Right renal cortex interstitium (tissue), 3 donors: ENCODE results near the gene ACAP1. TPM values are rescaled to one million over a fixed set of nuclear protein-coding genes. Genes with fewer than 3 reads are reported as not detected.
"Not testable (repeated sequence)": the region's sequence is repeated elsewhere in the genome, so short reads cannot be mapped to it uniquely, and the experiment has no call there.

ENCODE experiments used
- DNase-seq, 3 donors: peaks; one replicate each; pipeline ENCODE4 v3.0.0-alpha.2; 2013; ENCODE audit warnings: low read depth in 3 of 3, low spot score in 2 of 3
- polyA plus RNA-seq, 3 donors: library from polyadenylated mRNA; unstranded; fragments of 120-200 nt; gene quantifications; one replicate each; pipeline ENCODE4 v1.2.1, GENCODE V29; 2013; ENCODE audit not compliant: insufficient read length in 3 of 3

ACAP1 gene
- polyA plus RNA-seq, 3 donors, result 4.6 to 6.0 (median 5.7) TPM

DNA sequence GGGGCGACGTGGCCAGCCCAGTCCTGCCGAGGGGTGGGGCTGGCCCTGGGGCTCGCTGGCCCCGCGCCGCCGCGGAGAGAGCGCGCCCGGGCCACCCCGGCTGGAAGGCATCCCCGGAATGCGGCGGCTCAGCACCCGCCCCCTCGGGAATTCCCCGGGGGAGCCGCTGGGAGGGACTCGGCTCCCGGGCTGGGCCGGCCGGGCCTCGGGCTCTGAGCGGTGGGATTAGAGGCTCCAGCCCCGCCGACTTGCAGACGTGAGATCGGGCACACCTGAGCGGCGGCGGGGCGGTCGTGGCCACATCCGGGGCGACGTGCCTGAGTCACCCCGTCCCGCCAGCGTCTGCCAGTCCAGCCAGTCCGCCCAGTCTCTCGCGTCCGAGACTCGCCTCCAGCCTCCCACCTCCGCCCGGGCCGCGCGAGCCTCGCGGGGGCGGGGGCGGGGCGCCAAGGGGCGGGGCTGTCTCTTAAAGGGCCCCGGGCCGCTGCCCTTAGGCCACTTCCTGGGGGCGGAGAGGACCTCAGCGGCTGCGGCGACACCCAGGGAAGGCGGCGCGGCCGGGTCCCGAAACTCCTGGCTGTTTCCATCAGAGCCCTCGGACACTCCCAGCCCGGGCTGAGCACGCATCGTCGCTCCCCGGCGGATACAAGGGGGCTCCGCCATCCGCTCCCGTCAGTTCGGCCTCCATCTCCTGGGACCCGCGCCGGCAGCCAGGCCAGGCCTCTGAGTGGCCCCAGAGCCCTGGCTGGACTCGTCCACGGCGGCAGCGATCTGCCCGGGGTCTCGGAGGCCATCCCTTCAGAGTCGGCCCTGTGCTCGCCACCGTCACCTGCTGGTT lies 15.6 kb downstream of the ACAP1 start, which contains the start of gene KCTD11:
KCTD11 (plus strand) TSS at position 498 of the 838 bp plus-strand sequence.
- DNase-seq, result peak in 1 of 3 donors; percentile 69

DNA sequence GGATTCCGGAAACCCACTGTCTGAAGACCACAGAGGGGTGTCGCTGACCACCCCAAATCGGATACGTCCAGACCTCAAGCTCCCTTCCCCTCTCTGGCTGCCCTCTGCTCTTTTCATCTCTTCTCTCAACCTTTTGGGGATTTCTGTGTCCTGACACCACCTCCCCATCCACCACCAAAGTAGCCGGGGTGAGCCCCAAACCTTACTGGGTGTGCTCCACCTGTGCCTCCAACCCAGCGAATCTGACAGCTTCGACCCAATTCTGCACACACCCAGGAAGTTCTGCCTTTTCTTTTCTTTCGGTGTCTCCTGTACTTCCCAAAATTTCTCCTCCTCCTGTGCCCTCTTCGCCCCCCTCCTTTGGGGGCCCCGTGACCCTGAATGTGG lies 16.2 kb downstream of the ACAP1 start:
- DNase-seq, result no peak

DNA sequence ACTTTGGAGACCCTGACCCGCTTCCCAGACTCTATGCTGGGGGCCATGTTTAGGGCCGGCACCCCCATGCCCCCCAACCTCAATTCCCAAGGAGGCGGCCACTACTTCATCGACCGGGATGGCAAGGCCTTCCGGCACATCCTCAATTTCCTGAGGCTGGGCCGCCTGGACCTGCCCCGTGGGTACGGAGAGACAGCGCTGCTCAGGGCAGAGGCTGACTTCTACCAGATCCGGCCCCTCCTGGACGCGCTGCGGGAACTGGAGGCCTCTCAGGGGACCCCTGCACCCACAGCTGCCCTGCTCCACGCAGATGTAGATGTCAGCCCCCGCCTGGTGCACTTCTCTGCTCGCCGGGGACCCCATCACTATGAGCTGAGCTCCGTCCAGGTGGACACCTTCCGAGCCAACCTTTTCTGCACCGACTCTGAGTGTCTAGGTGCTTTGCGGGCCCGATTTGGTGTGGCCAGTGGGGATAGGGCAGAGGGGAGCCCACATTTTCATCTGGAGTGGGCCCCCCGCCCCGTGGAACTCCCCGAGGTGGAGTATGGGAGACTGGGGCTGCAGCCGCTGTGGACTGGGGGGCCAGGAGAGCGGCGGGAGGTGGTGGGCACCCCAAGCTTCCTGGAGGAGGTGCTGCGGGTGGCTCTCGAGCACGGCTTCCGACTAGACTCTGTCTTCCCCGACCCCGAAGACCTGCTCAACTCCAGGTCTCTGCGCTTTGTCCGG lies 16.7 kb downstream of the ACAP1 start:
- no peak for DNase-seq

DNA sequence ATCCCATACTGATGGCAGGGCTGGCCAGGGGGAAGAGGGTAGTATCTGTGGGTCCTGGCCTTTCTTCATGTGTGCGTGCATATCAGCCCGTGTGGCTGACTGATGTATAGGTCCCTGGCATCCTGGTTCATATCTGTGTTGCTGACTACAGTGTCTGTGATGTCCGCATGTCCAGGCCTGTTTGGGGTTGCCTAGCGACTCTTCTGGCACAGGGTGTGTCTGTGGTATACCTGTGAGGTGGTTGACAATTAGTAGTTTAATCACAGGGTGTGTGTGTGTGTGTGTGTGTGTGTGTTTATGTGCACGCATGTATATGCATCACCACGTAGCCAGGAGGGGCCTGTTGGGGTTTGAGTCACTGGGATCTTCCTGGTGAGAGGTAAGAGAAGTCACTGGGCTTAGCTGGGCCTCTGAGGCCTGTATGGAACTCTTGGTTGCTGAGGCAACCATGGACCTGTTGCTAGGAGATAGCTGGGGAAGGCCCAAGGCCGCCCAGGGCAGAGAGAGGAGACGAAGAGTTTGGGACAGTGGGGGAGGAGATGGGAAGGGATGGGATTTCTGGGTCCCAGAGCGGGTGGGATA lies 18.0 kb downstream of the ACAP1 start:
- no peak for DNase-seq

DNA sequence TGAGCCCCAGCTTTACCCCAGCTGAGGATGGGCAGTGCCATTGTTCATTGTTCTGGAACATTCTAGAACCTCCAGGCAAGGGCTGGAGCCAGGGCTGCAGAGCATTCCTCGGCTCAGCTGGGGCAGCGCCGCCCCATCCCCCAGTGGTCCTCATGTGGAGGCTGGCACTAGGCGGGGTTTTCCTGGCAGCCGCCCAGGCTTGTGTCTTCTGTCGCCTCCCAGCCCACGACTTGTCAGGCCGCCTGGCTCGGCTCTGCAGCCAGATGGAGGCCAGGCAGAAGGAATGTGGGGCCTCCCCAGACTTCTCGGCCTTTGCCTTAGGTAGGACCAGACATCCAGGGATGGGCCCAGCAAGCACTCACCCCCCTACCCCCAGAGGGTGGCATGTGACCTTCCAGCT lies 18.7 kb downstream of the ACAP1 start, which contains the start of gene TMEM95:
TMEM95 (plus strand) TSS at position 104 of the 400 bp plus-strand sequence; CDS start at position 153, 49 bp downstream.
- no peak for DNase-seq

DNA sequence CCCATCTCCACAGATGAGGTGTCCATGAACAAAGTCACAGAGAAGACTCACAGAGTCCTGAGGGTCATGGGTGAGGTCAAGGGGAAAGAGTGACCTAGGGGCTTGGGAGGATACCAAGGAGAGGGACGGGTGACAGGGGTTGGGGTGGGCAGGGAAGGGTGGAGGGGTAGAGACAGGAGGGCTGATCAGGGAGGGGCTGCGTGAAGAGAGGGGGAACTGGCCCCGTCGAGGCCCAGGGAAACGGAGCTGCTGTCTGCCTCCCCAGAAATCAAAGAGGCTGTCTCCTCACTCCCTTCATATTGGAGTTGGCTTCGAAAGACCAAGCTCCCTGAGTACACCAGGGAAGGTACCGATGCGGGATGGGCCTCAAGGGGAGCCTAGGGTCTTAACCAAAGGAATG lies 19.2 kb downstream of the ACAP1 start:
- DNase-seq, result no peak

DNA sequence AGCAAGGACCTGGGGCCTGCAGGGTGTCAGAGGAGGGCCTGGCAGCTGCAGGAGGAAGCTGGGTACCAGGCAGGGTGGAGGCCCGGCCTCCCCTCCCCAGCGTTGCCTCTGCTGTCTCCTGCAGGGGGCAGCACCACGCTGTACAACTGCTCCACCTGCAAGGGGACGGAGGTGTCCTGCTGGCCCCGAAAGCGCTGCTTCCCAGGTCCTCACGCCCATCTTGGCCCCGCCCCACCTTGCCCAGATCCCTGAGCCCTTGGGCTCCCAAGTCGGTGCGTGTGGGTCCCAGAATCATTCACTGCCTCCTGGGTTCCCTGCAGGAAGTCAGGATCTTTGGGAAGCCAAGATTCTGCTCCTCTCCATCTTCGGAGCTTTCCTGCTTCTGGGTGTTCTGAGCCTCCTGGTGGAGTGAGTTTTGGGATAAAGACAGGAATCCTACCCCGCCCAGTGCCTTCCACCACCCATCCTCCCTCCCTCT lies 19.8 kb downstream of the ACAP1 start:
- peak in 1 of 3 donors; percentile 38 for DNase-seq

DNA sequence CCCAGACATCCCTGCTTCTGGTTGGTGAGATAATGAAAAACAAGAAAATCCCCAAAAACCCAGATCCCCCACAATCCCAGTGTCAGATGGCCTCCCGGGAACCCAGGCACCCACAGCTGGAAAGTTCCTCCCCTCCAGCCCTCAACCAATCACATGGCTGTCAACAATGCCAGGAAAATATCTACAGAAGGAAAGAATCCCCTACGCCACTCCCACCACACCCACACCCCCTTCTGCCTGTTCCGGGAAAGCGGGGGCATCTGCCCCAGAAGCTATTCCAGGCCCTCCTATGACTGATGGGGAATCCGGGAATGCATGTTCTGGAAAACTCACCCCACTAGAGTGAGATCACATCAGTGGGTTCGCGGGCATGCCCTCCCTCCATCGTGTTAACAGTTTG lies 20.4 kb downstream of the ACAP1 start:
- DNase-seq, result no peak

DNA sequence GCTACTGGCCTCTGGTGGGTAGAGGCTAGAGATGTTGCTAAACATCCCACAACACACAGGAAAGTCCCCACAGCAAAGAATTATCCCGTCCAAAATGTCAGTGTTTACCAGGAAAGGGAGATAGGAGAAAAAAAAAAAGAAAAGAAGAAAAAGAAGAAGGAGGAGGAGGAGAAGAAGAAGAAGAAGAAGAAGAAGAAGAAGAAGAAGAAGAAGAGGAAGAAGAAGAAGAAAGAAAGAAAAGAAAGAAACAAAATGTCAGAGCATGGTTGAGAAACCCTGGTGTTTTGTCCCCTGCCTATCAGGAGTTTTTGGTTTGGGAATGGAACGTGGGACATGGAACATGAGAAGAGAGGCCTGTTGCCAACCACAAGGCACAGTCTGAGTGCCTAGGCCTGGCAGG lies 21.1 kb downstream of the ACAP1 start:
- no peak for DNase-seq

DNA sequence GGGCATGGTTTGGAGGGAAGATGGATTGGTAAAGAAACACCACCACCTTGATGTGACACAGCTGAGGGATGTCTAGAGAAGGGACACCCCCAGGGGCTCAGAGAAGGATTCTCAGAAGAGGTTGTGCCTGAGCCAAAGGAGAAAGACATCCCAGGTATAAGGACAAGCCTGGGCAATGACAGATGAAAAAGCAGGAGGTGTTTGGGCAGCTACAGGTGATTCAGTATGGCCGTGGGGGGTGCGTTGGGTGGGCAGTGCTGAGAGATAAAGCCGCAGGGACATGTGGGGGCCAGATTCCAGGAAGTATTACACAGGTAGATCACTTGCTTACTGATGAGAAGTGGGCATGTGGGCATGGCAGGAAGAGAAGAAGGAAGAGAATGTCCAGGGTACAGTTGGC lies 25.6 kb downstream of the ACAP1 start:
- DNase-seq, result no peak

DNA sequence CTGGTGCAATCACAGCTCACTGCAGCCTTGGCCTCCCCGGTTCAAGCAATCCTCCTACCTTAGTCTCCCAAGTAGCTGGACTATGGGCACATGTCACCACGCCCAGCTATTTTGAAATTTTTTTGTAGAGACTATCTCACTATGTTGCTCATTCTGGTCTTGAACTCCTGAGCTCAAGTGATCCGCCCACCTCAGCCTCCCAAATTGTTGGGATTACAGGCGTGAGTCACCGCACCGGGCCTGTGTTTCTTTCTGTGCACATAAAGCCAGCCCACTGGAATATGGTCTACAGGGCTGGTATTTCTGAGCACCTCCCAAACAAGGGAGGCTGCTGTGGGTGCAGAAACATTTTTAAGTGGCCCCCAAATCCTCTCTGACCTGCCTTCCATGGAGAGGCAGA lies 27.0 kb downstream of the ACAP1 start:
- no peak for DNase-seq

DNA sequence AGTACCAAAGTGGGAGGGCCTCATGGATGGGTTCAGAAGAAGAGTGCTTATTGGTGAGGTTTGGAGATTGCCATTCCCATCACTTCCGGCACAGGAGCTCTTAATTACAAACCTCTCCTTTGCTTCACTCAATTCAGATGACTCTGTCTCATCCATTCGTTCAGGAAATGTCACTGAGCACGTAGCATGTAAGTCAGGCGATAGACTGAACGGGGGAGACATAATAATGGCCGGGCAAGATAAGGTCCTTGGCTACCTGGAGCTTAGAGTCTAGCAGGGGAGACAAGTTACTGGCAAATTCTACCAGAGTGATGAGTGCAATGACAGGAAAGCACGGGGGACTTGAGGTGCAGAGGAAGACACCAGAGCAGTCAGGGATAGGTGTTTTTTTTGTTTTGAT lies 29.6 kb downstream of the ACAP1 start:
- DNase-seq, result not testable (repeated sequence)

DNA sequence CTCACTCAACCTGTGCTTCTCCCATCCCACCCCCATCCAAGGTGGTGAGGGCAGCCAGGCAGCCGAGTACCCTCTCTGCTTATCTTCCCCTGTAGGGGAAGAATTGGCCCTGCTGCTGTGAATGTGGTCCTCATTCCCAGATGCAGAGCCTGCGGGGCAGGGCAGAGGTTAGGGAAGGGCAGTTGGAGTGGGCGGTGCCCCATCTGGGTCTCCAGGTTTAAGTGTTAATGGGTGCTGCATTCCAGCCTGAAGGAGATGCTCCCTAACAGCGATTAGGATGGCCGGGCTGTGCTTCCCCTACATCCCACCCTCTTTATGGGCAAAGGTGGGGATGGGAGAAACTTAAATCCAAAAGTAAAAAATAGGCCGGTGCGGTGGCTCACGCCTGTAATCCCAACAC lies 30.8 kb downstream of the ACAP1 start:
- DNase-seq, result no peak

DNA sequence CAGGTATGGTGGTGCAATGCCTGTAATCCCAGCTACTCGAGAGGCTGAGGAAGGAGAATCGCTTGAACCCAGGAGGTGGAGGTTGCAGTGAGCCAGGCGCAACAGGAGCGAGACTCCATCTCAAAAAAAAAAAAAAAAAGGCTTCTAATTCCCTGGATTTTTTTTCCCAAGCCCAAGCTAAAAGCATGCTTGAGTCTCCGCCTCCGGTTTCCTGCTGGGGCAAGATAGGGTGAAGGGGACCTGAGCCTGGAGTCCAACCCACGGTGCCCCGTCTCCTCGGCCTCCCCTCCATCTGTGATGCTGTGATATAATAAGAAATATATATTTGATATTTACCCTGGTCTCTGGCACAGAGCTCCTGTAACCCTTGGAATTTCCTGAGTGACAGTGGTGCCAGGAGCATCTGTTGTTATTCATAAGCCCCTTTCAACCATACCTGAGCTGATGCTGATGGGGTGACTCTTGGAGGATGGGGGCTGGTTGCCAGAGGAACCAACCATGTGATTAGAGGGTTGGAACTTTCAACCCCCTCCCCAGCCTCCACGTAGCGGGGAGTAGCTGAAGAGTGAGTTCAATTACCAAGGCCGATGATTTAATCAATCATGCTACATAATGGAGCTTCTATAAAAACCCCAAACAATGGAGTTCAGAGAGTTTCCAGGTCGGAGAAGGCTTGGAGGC lies 31.7 kb downstream of the ACAP1 start:
- no peak for DNase-seq

DNA sequence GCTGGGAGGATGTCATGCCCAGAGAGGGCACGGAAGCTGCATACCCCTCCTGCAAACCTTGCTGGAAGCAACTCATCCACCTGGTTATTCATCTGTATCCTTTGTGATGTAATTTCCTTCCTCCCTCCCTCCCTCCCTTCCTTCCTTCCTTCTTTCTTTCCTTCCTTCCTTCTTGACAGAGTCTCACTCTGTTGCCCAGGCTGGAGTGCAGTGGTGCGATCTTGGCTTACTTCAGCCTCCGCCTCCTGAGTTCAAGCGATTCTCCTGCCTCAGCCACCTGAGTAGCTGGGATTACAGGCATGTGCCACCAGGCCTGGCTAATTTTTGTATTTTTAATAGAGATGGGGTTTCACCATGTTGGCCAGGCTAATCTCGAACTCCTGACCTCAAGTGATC lies 32.3 kb downstream of the ACAP1 start:
- DNase-seq, result not testable (repeated sequence)

DNA sequence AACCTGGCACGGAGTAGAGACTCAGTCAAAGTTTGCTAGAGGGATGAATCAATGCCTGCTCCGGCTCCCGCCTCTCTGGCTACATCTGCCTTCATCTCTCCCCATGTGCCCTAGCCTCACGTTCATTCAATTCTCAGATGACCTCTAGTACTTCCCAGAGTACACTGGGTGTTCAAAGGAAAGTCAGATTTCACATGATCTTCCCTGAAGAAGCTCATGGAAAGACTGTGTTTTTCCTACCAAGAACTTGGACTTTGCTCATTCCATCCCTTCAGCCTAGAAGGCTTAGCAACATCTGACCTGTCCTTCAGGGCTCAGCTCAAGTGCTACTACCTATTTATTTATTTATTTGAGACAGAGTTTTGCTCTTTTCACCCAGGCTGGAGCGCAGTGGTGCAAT lies 33.5 kb downstream of the ACAP1 start:
- no peak for DNase-seq

DNA sequence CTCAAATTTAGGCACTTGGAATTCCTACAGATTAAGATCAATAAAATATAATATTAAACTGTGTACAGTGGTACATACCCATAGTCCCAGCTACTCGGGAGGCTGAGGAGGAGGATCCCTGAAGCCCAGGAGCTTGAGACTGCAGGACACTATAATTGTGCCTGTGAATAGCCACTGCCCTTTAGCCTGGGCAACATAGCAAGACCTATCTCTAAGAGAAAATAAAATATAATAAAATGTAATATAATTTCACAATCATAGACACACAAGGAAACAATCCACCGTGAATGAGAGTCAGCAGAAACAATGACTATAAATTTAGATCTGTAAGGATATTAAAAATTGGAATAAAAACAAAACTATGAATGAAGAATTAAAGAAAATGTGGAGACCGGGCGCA lies 34.5 kb downstream of the ACAP1 start:
- no peak for DNase-seq

DNA sequence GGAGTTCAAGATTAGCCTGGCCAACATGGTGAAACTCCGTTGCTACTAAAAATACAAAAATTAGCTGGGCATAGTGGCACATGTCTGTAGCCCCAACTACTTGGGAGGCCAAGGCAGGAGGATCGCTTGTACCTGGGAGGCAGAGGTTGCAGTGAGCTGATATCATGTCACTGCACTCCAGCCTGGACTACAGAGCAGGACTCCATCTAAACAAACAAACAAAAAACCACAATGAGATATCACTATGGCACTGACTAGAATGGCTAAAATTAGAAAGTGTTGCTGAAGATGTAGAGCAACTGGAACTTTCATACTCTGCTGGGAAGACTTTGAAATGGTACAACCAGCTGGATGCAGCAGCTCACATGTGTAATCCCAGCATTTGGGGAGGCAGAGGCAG lies 38.0 kb downstream of the ACAP1 start:
- no peak for DNase-seq

DNA sequence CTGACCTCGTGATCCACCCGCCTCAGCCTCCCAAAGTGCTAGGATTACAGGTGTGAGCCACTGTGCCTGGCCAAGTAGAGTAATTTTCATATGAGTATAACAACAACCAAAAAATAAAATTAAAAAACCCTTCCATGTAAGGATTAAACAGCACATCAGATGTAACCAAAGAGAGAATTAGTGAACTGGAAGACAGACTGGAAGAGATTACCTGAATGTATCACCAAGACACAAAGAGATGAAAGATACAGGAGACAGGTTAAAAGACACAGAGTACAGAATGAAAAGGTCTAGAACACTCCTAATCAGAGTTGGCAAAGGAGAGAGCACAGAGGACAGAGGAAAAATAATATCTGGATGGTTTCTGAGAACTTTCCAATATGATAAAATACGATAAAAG lies 42.8 kb downstream of the ACAP1 start:
- DNase-seq, result no peak

DNA sequence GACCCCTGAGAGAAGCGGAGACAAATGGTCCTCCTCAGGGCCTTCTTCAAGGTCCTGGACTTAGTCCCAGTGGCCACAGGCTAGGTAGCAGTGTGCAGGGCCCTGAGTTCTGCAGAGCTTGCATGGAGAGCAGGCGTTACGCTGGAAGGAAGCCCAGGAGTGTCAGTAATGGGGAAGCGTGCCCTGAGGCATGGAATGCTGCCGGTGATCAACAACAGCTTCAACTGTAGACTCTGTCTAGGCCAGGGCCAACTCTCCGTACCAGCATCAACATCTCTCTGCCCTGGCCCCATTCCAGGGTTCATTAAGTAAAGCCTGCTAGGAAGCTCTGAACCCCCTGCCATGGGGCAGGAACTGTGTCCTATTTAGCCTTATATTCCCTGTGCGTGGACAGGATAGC lies 44.0 kb downstream of the ACAP1 start:
- DNase-seq, result no peak
